ENCODE measurements around the gene CACHD1. TPM values are rescaled to one million over a fixed set of nuclear protein-coding genes. Genes with fewer than 3 reads are reported as not detected.

The CACHD1 gene
- total and polyA plus RNA-seq, 9 of the 15 experiments (the other 6 are each of a cell fraction or from before 2014, with no cell fraction given), result 0.07 TPM; not detected in 8

GRCh38 chr1:64502083-64502482, 32.2 kb downstream of the CACHD1 start:
- FAIRE-seq, result no peak
- Histone ChIP-seq H3K9ac (ENCODE audit: insufficient read depth in 1 of 2, low read depth in 2 of 2, low read length in 2 of 2) (no peak overlapping the region), H3K79me2 (ENCODE audit: control insufficient read depth, insufficient read depth, low read length) (no peaks in the 10 kb centered on the region), H3K4me2 (ENCODE audit: insufficient read depth, low read length) (no peak overlapping the region), H3K4me1 (replicated peaks in 1 of 2; ENCODE audit: control insufficient read depth in 2 of 2, insufficient read depth in 2 of 2, low read length in 2 of 2) (peaks cover 0 to 2% of the 10 kb centered on the region in 2 experiments; a peak in 1 of 5 replicates), H3K4me3 (no peak overlapping the region), H3K27me3 (ENCODE audit: control insufficient read depth in 2 of 2, insufficient read depth in 2 of 2, low read length in 2 of 2) (peaks cover 0 to 2% of the 10 kb centered on the region in 2 experiments; a peak in 1 of 5 replicates), H2AFZ (ENCODE audit: low read depth, low read length) (no peak overlapping the region), H3K9me3 (replicated peaks; ENCODE audit: control insufficient read depth, insufficient read depth, low read depth, low read length) (no peaks in the 10 kb centered on the region), H4K20me1 (replicated peaks; ENCODE audit: control insufficient read depth, insufficient read depth, low read length) (no peaks in the 10 kb centered on the region), H3K36me3 (ENCODE audit: control insufficient read depth, insufficient read depth, low read length) (no peaks in the 10 kb centered on the region), H3K9me1 (ENCODE audit: control insufficient read depth, insufficient read depth, low read length) (no peaks in the 10 kb centered on the region), H3K27ac (ENCODE audit: extremely low read depth, low read depth, low read length) (no peak overlapping the region)
- TF ChIP-seq ZNF77 (CRISPR knock-in tag; IDR thresholded peaks at IDR 0.05), result no peak
- no peak for TF ChIP-seq RHOXF2B (CRISPR knock-in tag; conservative IDR thresholded peaks at IDR 0.05)
- no peak for TF ChIP-seq ZNF785 (CRISPR knock-in tag; IDR thresholded peaks at IDR 0.05)
- no peak for TF ChIP-seq ZNF316 (IDR thresholded peaks at IDR 0.05)
- TF ChIP-seq ELF4 (CRISPR knock-in tag; IDR thresholded peaks at IDR 0.05), result no peak
- no peak for TF ChIP-seq COPS2 (conservative IDR thresholded peaks at IDR 0.05)
- TF ChIP-seq ARHGAP35 (IDR thresholded peaks at IDR 0.05; ENCODE audit: partially characterized antibody), result no peak
- TF ChIP-seq CHD7 (IDR thresholded peaks at IDR 0.05; ENCODE audit: low read depth, low read length), result no peak
- TF ChIP-seq VEZF1 (CRISPR knock-in tag; IDR thresholded peaks at IDR 0.05), result no peak
- ChIA-PET CTCF (ENCODE audit: low intra/inter-chr PET ratio) (no interaction called here), POLR2A (no interaction called here)
- 0% methylated on average over 1 of the region's 1 CpG for WGBS (ENCODE audit: insufficient coverage, low coverage, missing lambda C conversion rate)
- no TSS peak for BruUV-seq (replicated peaks)
- ATAC-seq, result no peak
- no peak for DNase-seq (ENCODE audit: extremely low read depth in 1 of 4, low spot score in 3 of 4)
- in situ Hi-C loops (cut with MboI) (no loop called here), intact Hi-C loops (cut with micrococcal nuclease) (no loop called here)

Data from K562 (cell line).